ENCODE data around the gene SLC29A1.

The SLC29A1 gene

DNA sequence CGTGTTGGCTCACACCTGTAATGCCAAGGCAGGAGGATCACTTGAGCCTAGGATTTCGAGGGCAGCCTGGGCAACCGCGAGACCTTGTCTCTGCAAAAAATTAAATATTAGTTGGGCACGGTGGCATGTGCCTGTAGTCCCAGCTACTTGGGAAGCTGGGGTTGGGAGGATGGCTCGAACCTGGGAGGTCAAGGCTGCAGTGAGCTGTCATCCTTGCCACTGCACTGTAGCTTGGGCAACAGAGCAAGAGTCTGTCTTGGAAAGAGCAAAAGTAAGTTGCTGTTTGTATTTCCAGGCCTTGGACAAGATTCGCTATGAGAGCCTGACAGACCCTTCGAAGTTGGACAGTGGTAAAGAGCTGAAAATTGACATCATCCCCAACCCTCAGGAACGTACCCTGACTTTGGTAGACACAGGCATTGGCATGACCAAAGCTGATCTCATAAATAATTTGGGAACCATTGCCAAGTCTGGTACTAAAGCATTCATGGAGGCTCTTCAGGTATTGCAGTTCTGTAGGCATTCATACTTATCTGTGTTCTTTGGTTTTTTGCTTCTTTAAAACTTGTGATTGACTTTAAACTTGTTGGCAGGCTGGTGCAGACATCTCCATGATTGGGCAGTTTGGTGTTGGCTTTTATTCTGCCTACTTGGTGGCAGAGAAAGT lies 25.8 kb downstream of the SLC29A1 start:
- DNase-seq (ENCODE audit: low read depth in 2 of 2): no peak
- TF ChIP-seq CTCF (IDR thresholded peaks at IDR 0.05; ENCODE audit: low read depth, low read length): no peak
- H3K4me3 ChIP-seq (replicated peaks in 1 of 2; ENCODE audit: low read depth in 2 of 2, low read length in 2 of 2): peak overlapping the region; percentile 82 to 90

- no peak for TF ChIP-seq CTCF (IDR thresholded peaks at IDR 0.05; ENCODE audit: low read depth, low read length)
- no peak overlapping the region for H3K4me3 ChIP-seq (replicated peaks in 1 of 2; ENCODE audit: low read depth in 2 of 2, low read length in 2 of 2)
- DNase-seq (ENCODE audit: low read depth in 2 of 2): no peak
Observed at GRCh38 chr6:44250067-44250717, 26.8 kb downstream of the SLC29A1 start.

- TF ChIP-seq CTCF (IDR thresholded peaks at IDR 0.05; ENCODE audit: low read depth, low read length): no peak
- no peak for DNase-seq (ENCODE audit: low read depth in 2 of 2)
- H3K4me3 ChIP-seq (replicated peaks in 1 of 2; ENCODE audit: low read depth in 2 of 2, low read length in 2 of 2): no peak overlapping the region
Observed at GRCh38 chr6:44250718-44251123, 27.3 kb downstream of the SLC29A1 start.

DNA sequence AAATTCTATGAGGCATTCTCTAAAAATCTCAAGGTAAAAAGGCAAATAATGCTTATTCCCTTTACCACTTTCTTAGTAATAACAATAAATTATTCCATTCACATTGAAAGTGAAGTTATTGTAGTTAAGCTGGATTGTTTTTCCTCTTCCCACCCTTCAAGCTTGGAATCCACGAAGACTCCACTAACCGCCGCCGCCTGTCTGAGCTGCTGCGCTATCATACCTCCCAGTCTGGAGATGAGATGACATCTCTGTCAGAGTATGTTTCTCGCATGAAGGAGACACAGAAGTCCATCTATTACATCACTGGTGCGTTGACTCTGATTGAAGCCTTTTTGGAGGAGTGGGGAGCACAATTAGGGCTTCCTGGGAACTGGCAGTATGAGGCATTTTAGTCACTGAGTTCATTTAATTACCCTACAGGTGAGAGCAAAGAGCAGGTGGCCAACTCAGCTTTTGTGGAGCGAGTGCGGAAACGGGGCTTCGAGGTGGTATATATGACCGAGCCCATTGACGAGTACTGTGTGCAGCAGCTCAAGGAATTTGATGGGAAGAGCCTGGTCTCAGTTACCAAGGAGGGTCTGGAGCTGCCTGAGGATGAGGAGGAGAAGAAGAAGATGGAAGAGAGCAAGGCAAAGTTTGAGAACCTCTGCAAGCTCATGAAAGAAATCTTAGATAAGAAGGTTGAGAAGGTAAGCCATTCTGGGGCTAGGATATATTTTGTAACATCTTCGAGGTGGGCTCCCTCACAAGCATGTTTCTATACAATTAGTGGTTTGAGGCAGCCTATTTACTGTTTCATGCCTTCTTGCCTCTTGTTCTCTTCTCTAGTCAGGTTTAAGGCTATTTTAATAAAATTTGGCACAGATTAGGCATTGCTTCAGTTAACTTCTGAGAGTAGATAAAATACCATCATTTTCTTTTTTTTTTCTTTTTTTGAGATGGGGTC lies 28.5 kb downstream of the SLC29A1 start:
- no peak overlapping the region for H3K4me3 ChIP-seq (replicated peaks in 1 of 2; ENCODE audit: low read depth in 2 of 2, low read length in 2 of 2)
- TF ChIP-seq CTCF (IDR thresholded peaks at IDR 0.05; ENCODE audit: low read depth, low read length): no peak
- no peak for DNase-seq (ENCODE audit: low read depth in 2 of 2)

GRCh38 chr6:44253307-44254101 lies 30.1 kb downstream of the SLC29A1 start:
- H3K4me3 ChIP-seq (replicated peaks in 1 of 2; ENCODE audit: low read depth in 2 of 2, low read length in 2 of 2): no peak overlapping the region
- DNase-seq (ENCODE audit: low read depth in 2 of 2): peak; percentile 39 to 52
- peak; percentile 43 for TF ChIP-seq CTCF (IDR thresholded peaks at IDR 0.05; ENCODE audit: low read depth, low read length)
